Stomach (tissue), 9 donors: ENCODE data around the gene SPTSSA. TPM values are rescaled to one million over a fixed set of nuclear protein-coding genes. Genes with fewer than 3 reads are reported as not detected.

Experiments used
- DNase-seq, 2 donors: peaks; one replicate each; pipeline versions ENCODE4 v3.0.0 to v3.0.0-alpha.2; 2013 to 2019
- H3K27ac ChIP-seq, 5 donors: fragments of 200-600 bp in 4 of 5; sonication (generic) in 4 of 5; one replicate each; pipeline ENCODE4 v1.5.1; 2013 to 2019; ENCODE audit warnings: mild to moderate bottlenecking in 1 of 5, moderate library complexity in 1 of 5
- H3K27me3 ChIP-seq, 3 donors: fragments of 200-600 bp; sonication (generic); one replicate each; pipeline ENCODE4 v1.5.1; 2017 to 2019; ENCODE audit warnings: mixed run types in 1 of 3
- H3K36me3 ChIP-seq, 4 donors: fragments of 200-600 bp; sonication (generic); 1 replicate in 3 of 4; 2 replicates in 1 of 4; pipeline ENCODE4 v1.5.1; 2016 to 2019
- H3K4me1 ChIP-seq, 4 donors: fragments of 200-600 bp; sonication (generic); one replicate each; pipeline ENCODE4 v1.5.1; 2016 to 2019
- H3K4me3 ChIP-seq, 4 donors: fragments of 200-600 bp; sonication (generic) in 3 of 4; one replicate each; pipeline ENCODE4 v1.5.1; 2016 to 2019; ENCODE audit warnings: mild to moderate bottlenecking in 1 of 4
- H3K9me3 ChIP-seq, 4 donors: fragments of 200-600 bp; sonication (generic); one replicate each; pipeline ENCODE4 v1.5.1; 2016 to 2019
- CTCF ChIP-seq, 7 experiments: fragments of 450-650 bp in 4 of 7; fragments of 200-600 bp in 3 of 7; sonication (generic) in 3 of 7; IDR thresholded peaks; one replicate each; pipeline ENCODE4 v1.5.1; 2016 to 2019; ENCODE audit warnings: antibody characterized with exemption in 7 of 7, control low read depth in 2 of 7, mild to moderate bottlenecking in 1 of 7
- EP300 ChIP-seq: sonication (generic); formaldehyde crosslinking; IDR thresholded peaks from one replicate; pipeline ENCODE4 v1.6.1; 2017; ENCODE audit warnings: antibody characterized with exemption
- POLR2A ChIP-seq, 4 donors: fragments of 450-650 bp; IDR thresholded peaks; one replicate each; pipeline ENCODE4 v1.6.1; 2016; ENCODE audit warnings: antibody characterized with exemption in 4 of 4, control low read depth in 2 of 4, mild to moderate bottlenecking in 1 of 4, moderate library complexity in 1 of 4
- POLR2AphosphoS5 ChIP-seq, 3 donors: sonication (generic); formaldehyde crosslinking; IDR thresholded peaks; one replicate each; pipeline ENCODE4 v1.6.1; 2016; ENCODE audit warnings: antibody characterized with exemption in 3 of 3
- WGBS, 5 donors: extraction: QIAGEN DNeasy Blood & Tissue Kit in 3 of 5; methylation state at CpG; one replicate each; pipeline versions ENCODE4 v1.1.5 to v1.1.7; 2013 to 2018; 5-methylcytosine and 5-hydroxymethylcytosine counted together
- intact Hi-C: fragments of 100-400 bp; cut with DNase I; formaldehyde crosslinking; loops from one replicate; pipeline ENCODE4 v1.15.1; 2023; ENCODE audit warnings: low total_unique reads
- polyA plus RNA-seq, 3 donors: library from polyadenylated mRNA; stranded (reverse); fragments of 200-250 nt; gene quantifications; one replicate each; pipeline ENCODE4 v1.2.3, GENCODE V29; 2013
- total RNA-seq, 5 donors: library from RNA; depleted of rRNA; stranded (reverse); fragments of >200 nt; gene quantifications; one replicate each; pipeline versions ENCODE4 v1.1.0 to v1.2.3, GENCODE V29; 2014 to 2016
- donor health status: healthy with polysubstance abuse.
- donor health status: Bipolar disorder and iron deficiency.
- donor health status: healthy.

The SPTSSA gene
- total and polyA plus RNA-seq, 8 donors = 0.29 to 36.0 (median 21.7) TPM

GRCh38 chr14:34438438-34438837, 23.6 kb downstream of the SPTSSA start:
- H3K27me3 ChIP-seq = no peaks in the 10 kb centered on the region
- H3K4me3 ChIP-seq = no peak overlapping the region
- intact Hi-C loops = no loop called here
- TF ChIP-seq POLR2A (IDR thresholded peaks at IDR 0.05) = no peak
- no peak for TF ChIP-seq CTCF (IDR thresholded peaks at IDR 0.05)
- no peak for TF ChIP-seq POLR2AphosphoS5 (IDR thresholded peaks at IDR 0.05)
- no peak for TF ChIP-seq EP300
- DNase-seq = no peak
- H3K36me3 ChIP-seq = peaks cover 0 to 4% (median 4%) of the 10 kb centered on the region in 4 donors
- WGBS, 5 donors = 93 to 99% (median 96%) methylated on average over 4 of the region's 4 CpGs
- peaks cover 6 to 43% (median 25%) of the 10 kb centered on the region in 4 donors for H3K4me1 ChIP-seq
- no peaks in the 10 kb centered on the region for H3K9me3 ChIP-seq
- H3K27ac ChIP-seq = no peak overlapping the region

- DNase-seq = no peak
- H3K27me3 ChIP-seq = no peaks in the 10 kb centered on the region
- peaks cover 6 to 43% (median 25%) of the 10 kb centered on the region in 4 donors for H3K4me1 ChIP-seq
- no peak overlapping the region for H3K4me3 ChIP-seq
- 89 to 93% (median 90%) methylated on average over 3 of the region's 3 CpGs for WGBS, 5 donors
- peaks cover 0 to 7% (median 5%) of the 10 kb centered on the region in 4 donors for H3K36me3 ChIP-seq
- intact Hi-C loops = no loop called here
- no peak overlapping the region for H3K27ac ChIP-seq
- H3K9me3 ChIP-seq = no peaks in the 10 kb centered on the region
- TF ChIP-seq CTCF (IDR thresholded peaks at IDR 0.05) = no peak
Observed at GRCh38 chr14:34437729-34438080, 24.3 kb downstream of the SPTSSA start.

DNA sequence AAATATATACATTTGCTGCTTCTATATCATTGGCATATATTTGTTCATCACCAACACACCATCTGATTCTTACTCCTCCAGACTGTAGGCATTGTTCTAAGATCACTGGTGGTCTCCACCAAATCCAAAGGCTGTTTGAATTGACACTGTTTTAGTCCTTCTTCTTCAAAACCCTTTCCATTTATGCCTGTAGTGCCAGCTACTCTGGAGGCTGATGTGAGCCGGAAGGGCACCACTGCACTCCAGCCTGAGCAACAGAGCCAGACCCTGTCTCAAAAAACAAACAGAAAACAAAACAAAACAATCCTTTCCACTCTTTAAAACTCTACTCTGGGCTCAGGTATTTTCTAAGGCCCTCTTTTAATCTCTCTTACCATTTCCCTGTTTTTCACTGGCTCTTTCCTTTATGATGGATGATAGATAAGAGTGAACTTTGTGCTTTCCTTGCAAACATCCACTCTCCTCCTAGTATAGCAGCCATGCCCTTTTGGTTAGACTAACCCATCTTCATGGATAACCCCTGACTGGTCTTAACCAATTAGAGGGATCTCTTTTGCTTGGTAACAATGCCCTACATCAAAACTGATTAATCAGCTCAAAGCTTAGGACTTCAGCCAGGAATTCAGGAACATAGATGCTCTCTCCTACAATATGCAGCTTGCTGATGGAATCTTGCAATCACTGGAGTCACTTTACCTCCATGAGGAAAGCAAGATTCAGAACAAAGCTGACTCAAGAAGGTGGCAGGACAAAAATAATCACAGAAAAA, 24.9 kb downstream of the SPTSSA start:
- 81 to 96% (median 87%) methylated on average over 1 of the region's 1 CpG for WGBS, 5 donors
- DNase-seq = no peak
- H3K36me3 ChIP-seq = peaks cover 0 to 7% (median 5%) of the 10 kb centered on the region in 4 donors
- H3K9me3 ChIP-seq = no peaks in the 10 kb centered on the region
- peaks cover 6 to 43% (median 25%) of the 10 kb centered on the region in 4 donors for H3K4me1 ChIP-seq
- no peaks in the 10 kb centered on the region for H3K27me3 ChIP-seq
- no peak overlapping the region for H3K27ac ChIP-seq
- no peak overlapping the region for H3K4me3 ChIP-seq
- intact Hi-C loops = no loop called here
- TF ChIP-seq CTCF (IDR thresholded peaks at IDR 0.05) (no peak), POLR2AphosphoS5 (IDR thresholded peaks at IDR 0.05) (no peak), POLR2A (IDR thresholded peaks at IDR 0.05) (no peak), EP300 (no peak)

- 32 to 61% (median 38%) methylated on average over 1 of the region's 1 CpG for WGBS, 5 donors
- peaks cover 0 to 7% (median 5%) of the 10 kb centered on the region in 4 donors for H3K36me3 ChIP-seq
- peaks cover 6 to 38% (median 23%) of the 10 kb centered on the region in 4 donors for H3K4me1 ChIP-seq
- H3K27me3 ChIP-seq = no peaks in the 10 kb centered on the region
- no peak overlapping the region for H3K4me3 ChIP-seq
- H3K27ac ChIP-seq = no peak overlapping the region
- DNase-seq = peak in 1 of 2 donors; percentile 18
- intact Hi-C loops = no loop called here
- no peaks in the 10 kb centered on the region for H3K9me3 ChIP-seq
- TF ChIP-seq EP300 (no peak), CTCF (IDR thresholded peaks at IDR 0.05) (no peak), POLR2A (IDR thresholded peaks at IDR 0.05) (no peak), POLR2AphosphoS5 (IDR thresholded peaks at IDR 0.05) (no peak)
Observed at GRCh38 chr14:34436118-34436905, 25.7 kb downstream of the SPTSSA start.
